Activated T-cell treated with anti-CD3 and anti-CD28 coated beads for 48 hours (primary cell): Measurements from ENCODE around the gene LIMK2.
"Not testable (repeated sequence)": the region's sequence is repeated elsewhere in the genome, so short reads cannot be mapped to it uniquely, and the experiment has no call there.

Source experiments
- DNase-seq: peaks from one replicate; pipeline ENCODE4 v3.0.0-alpha.2; 2020; ENCODE audit warnings: low read depth

Gene LIMK2

DNA sequence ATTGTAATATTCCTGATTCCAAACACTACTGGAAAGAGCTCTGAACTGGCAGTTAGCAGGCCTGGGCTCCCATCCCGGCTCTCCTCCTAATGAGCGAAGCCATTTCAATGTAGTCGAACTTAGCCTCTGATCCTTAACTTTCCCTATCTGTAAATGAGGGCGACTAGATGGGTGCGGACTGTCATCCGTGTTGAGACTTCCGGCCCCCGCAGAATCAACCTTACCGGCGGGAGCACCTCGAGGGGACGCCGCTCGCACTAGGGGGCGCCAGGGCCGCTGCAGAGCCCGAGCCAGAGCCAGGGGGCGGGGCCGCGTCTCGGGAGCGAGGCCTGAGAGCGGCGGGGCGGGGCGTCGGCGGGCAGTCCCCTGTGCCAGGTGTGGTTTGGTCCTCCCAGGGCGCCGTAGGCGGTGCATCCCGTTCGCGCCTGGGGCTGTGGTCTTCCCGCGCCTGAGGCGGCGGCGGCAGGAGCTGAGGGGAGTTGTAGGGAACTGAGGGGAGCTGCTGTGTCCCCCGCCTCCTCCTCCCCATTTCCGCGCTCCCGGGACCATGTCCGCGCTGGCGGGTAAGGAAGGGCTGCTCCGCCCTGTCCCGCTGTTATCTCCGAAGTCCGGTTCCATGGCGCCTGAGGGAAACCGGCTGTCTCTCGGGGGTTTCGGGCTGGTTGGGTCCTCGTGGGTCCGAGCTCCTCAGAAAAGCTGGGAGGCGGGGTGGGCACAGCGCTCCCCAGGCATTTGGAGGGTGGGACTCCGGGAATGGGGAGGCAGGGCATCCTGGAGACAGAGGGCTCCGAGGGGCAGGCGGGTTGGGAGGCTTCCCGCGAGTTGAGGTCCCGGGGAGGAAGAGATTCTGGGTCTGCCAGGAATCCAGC, at the start of gene LIMK2:
LIMK2 (plus strand) TSS at position 437 of the 869 bp plus-strand sequence; CDS start at position 548, 111 bp downstream.
- peak; percentile 99 for DNase-seq

DNA sequence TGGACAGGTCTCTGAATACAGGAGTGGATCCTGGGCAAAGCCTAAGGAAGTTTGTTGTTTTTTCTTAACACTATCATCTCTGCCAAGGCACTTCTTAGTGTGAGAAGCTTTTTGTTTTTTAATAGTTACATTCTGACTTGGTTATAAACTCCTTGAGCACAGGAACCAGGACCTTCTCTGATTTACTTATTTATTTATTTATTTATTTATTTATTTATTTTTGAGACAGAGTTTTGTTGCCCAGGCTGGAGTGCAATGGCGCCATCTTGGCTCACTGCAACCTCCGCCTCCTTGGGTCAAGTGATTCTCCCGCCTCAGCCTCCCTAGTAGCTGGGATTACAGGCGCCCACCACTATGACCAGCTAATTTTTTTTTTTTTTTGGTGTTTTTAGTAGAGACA, 41.1 kb upstream of the LIMK2 start:
- DNase-seq: no peak

DNA sequence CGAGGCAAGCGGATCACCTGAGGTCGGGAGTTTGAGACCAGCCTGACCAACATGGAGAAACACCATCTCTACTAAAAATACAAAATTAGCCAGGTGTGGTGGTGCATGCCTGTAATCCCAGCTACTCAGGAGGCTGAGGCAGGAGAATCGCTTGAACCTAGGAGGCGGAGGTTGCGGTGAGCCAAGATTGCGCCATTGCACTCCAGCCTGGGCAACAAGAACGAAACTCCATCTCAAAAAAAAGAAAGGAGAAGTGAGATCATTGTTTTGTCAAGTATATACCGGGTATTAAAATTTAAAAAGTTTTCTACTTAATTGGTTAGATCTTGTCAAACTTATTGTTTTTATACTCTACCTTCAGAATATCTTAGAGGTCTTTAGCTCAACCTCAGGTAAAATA, 40.4 kb upstream of the LIMK2 start:
- DNase-seq: not testable (repeated sequence)

DNA sequence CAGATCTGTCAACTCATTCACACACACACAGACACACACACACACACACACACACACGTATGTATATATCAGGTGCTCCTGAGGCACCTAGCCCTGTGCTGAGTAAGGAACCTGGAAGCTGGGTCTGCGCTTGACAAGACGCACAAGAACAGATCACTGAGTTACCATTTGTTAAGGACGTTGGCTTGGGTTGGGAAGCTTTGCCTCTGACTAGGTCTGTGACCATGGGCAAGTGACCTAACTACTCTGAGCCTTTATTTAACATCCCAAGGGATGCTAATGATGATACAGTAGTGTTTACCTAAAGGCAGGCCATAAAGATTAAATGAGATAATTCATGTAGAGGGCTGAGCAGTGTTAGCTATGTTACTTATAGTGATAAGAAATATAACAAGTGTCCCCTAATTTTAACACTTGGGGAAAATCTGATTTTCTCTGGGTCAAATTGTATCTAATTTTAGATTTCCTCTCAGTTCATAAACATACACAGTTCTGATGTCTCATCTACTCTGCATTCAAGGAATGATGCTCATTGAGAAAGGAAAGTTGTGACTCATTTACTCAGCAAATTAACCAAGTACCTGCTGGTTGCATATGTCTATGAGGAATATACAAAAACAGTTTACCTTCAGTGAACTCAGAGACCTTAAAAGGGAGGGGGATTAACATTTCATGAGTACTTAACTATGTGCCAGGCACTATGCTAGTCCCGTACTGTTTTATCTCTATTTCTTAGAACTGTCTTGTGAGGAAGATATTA, 38.5 kb upstream of the LIMK2 start:
- no peak for DNase-seq

DNA sequence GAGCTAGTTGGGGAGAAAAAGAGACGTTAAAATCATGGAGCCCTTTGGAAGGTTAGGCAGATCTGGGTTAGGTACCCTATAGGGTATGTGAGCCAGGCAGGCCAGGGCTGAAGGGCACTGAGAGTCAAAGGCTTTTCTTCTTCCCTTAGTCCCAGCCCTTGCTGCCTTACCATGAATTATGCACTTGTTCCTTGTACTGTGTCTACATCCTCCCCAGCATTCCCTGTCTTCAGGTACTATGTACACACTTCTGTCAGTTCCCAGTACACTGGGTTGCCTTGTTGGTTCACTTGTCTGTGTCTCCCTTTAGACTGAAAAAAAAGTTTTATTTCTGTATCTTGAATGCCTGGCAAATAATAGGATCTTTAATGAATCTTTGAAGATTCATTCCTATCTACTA, 35.2 kb upstream of the LIMK2 start:
- no peak for DNase-seq

DNA sequence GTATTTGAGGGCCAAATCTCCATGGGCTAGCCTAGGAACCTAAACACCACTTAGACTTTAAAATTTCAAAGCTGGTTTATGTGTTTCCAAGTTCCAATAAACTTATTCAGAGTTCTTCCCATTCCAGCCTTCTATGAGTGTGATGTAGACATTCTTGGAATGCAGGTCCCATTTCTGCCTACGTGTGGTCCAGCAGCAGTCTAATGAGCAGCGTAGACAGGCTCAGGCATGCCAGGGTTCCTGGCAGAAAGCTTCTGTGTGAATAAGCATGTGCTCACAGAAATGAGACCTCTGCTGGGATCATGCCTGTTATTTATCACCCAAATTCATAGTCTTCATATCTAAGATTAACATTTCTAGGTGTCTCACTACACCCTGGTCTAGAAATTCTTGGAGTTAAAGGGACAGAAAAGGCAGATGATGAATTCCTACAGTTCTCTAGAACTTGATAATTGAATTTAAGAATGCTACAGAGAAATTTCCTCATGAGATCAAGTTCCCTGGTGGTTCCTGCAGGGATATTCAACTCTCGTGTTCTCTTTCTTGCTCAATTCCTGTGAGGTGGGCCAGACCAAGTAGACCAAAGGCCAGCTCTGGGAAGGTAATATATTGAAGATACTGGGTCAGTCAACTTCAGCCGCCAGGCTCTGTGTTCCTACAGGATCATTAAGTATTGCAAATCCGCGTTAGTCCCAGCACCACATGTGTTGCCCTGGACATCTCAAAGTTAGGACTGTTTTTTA, 34.5 kb upstream of the LIMK2 start:
- DNase-seq: no peak

DNA sequence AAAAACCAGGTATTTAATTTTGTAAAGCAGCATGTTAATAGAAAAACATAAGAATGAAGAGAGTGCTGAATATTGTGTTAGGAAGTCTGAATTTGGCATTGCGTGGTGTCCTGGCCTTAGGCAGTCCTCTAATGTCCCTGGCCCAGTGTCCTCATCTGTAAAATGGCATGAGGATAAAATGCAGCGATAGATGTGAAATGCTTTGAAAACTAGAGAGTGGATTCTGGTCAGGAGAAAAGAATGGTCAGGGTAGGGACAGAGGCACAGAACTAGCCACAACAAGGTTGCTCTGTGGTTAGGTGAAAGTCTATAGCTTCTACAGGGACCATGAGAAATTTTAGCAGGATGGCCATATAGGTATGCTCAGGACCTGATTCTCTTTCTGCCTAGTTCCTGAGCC, 33.2 kb upstream of the LIMK2 start:
- no peak for DNase-seq

DNA sequence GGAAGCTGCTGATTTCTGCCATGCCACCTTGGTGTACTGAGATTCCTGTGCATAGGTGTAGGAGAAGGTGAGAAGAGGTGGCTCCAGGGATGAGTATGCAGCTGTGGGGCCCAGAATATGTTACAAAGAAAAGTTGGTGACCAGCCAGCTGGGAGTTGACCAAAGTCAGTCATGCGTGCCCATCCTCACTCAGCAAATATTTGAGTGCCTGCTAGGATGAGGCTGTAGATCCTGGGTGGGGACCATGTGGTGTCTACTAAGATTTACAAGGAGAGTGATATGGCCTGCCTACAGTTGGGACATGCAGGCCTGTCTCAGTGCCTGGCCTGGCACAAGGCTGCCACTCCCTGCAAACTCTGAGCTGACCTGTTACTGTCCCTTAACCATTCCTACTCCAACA, 32.8 kb upstream of the LIMK2 start:
- DNase-seq: no peak

DNA sequence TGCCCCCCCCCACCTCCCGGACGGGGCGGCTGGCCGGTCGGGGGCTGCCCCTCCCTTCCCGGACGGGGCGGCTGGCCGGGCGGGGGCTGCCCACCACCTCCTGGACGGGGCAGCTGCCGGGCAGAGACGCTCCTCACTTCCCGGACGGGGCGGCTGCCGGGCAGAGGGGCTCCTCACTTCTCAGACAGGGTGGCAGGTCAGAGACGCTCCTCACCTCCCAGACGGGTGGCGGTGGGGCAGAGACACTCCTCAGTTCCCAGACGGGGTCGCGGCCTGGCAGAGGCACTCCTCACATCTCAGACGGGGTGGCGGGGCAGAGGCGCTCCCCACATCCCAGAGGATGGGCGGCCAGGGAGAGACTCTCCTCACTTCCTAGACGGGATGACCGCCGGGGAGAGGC, 28.1 kb upstream of the LIMK2 start:
- DNase-seq: no peak

DNA sequence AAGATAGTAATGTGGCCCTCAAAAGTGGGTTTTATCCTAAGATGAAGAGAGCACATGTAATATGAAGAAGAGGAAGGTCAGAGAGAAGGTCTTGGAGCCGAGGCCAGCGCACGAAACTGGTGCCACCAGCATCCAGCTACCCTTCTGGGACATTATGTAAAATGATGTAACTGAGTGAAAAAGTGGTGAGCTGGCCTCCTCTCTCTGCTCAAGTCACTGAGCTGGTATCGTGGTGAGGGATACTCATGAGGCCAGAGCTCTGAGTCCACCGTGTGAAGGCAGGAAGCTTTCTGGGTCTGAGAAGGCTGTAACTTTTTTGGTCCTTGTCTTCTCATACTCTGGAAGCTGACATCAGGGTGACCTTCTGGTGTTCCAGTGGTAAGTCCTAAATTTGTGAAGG, 27.0 kb upstream of the LIMK2 start:
- DNase-seq: no peak

DNA sequence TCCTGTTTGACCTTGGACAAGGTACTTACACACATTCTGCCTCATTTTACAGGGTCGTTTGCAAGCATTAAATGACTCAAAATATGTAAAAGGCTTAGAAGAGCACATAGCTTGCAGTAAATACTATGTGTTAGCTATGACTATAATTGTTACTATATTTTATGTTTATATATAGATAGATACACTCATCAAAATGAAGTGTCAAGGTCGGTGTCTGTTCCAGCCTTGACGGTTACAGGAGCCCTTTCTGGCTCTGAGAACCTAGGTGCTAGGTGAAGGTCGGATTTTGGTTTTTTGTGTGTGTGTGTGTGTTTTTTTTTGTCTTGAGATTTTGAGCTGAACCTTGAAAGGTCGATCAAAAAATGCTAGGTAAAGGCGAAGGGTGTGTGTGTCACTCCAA, 24.5 kb upstream of the LIMK2 start:
- no peak for DNase-seq

DNA sequence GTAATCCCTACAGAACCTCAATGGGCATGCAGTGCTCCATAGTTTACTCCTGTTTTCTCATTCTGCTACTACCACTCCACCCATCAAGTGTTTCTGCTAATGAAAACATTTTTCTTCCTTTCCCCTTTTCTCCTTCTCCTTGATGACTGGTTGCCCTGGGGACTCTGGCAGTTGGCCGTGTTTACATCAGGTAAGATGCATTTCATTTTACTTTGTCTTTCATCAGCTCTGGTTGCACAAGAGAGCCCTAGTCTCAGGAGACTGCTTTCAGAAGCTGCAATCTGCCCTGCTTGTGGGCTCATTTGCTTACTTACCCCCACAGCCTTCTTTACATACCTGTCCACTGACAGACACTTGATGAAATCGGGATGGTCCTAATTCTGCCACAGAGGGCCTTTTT, 19.6 kb upstream of the LIMK2 start:
- no peak for DNase-seq

DNA sequence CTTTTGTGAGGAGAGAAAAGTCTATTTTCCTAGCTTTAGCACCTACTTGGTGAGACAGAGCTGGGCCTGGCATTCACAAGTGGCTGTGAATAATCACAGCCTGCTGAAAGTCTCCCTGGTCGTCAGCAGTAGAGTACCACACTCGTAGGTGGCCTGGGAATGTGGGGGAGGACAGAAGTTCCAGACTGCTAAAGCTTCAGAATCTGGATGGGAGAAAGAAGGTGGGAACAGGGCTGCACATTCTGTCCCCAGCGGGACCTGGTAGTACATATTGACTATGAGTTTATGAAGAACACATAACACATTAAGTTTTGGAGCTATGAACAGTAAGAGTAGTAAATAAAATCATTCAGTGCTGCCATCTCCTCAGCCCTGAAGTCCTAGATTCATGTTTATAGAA, 19.0 kb upstream of the LIMK2 start:
- DNase-seq: no peak

DNA sequence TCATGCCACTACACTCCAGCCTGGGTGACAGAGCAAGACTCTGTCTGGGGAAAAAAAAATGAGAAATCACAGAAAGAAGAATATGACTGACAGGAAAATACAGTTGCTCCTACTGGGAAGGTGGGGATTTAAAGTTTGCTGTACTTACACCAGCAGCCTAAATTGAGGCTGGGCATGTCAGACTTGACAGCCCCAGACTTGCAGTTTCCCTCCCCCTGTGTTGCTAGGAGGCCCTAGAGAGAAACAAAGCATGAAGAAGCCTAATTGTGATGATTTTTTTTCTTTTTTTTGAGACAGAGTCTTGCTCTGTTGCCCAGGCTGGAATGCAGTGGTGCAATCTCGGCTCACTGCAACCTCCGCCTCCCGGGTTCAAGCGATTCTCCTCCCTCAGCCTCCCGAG, 17.4 kb upstream of the LIMK2 start:
- DNase-seq: not testable (repeated sequence)

DNA sequence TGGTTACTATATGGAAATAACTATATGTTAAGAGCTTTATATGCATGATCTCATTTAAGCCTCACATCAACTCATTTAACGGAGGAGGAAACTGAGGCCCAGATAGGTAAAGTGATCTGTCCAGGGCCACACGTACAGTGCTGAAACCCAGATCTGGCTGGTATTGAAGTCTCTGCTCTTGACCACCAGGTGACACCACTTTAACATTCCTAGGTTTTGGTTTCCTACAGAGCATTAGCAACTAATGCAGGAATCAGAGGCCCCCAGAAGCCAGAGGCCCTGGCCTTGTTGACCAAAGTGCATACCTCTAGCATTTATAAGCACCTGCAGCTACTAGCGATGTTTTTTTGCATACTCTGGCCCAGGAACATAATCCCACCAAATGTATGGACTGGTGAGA, 12.9 kb upstream of the LIMK2 start:
- no peak for DNase-seq

DNA sequence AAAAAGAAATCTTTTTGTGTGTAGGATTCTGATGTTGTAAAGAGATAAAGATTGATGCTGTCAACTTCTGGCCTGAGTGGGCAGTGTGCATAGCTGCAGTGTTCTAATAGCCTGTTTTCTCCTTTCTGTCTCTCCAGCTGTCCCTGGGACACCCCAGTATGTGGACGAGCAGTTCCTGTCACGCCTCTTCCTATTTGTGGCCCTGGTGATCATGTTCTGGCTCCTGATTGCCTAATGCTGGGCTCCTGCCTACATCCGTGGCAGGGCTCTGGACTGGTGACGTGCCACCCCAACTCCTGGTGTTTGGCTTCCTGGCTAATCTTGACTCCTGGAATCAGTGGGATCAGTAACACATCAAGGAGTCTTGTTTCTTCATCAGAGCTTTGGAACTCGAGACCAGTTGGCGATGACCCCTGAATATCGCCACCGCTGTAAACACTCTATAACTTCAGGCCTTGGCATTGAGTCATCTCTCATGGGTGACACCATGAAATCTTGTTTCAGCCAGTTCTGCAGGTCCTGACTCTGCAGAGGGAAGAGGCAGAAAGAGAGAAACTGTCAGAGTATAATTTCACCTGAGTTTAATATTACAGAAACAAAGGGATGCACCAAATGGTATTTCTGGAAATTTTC, 7.6 kb upstream of the LIMK2 start:
- not testable (repeated sequence) for DNase-seq

DNA sequence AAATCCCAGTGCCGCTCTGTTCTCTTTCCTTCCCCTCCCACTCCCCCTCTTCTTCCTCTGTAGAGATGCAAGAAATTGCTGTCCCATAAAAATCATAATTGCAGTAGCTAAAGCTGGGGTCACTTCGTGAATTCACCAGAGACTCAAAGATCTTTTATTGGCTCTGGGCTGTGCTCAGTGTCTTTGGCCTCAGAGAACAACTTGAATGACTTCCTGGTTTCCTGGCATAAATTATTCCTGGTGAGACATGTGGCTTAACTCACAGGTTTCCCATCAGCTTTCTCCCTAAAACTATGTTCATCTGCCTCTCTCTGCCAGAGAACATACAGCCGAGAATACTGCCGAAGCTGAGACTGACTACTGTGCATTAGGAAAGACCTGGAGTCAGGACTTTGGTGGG, 7.0 kb upstream of the LIMK2 start:
- DNase-seq: not testable (repeated sequence)

DNA sequence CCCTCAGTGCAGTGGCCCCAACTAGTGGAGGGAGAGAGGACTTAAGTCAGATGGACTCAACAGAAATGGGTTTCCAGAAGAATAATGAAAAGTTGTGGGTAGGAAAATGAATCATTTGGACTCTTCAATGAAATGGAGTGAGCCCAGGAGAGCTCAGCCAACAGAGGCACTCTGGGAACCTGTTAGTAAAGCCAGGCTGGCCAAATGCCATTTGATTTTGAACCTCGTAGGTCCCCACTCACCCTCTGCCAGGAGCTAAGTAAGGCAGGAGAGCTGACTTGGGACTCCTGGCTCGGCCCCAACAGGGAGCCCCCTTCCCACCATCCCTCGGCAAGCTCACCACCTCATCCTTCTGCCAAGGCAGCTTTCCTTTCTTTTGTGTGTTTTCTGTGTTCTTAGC, 5.6 kb upstream of the LIMK2 start:
- not testable (repeated sequence) for DNase-seq

DNA sequence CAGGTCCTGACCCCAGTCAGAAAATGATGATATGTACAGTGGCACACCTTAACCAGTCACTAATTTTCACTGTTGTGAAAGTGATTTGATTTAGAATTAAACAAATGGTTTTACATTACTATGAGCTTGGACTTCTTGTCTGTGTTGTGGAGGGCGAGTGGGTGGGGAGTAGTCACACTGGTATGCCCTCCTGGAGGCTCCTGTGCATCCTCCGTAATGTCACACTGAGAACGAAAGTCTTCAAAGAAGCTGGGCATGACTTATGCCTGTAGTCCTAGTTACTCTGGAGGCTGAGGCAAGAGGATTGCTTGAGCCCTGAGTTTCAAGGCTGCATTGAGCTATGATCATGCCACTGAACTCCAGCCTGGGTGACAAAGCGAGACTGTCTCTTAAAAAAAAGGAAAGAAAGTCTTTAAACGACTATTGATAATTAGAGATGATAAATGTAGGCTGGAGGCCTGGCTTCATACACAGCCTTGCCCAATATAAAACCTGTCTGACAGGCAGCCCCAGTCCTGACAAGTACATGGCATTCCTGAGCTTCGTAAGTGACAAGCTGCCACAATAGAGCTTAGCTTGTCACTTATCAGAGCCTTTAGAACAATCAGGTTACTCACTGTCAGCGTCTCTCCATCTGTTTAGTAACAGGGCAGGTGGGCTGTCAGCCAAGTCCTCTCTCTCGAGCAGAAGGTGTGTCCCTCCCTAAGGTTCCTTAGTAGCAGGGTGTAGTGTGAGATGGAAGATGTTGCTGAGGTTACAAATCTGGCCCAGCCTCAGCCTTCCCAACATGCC, 5.0 kb upstream of the LIMK2 start:
- DNase-seq: peak; percentile 15

DNA sequence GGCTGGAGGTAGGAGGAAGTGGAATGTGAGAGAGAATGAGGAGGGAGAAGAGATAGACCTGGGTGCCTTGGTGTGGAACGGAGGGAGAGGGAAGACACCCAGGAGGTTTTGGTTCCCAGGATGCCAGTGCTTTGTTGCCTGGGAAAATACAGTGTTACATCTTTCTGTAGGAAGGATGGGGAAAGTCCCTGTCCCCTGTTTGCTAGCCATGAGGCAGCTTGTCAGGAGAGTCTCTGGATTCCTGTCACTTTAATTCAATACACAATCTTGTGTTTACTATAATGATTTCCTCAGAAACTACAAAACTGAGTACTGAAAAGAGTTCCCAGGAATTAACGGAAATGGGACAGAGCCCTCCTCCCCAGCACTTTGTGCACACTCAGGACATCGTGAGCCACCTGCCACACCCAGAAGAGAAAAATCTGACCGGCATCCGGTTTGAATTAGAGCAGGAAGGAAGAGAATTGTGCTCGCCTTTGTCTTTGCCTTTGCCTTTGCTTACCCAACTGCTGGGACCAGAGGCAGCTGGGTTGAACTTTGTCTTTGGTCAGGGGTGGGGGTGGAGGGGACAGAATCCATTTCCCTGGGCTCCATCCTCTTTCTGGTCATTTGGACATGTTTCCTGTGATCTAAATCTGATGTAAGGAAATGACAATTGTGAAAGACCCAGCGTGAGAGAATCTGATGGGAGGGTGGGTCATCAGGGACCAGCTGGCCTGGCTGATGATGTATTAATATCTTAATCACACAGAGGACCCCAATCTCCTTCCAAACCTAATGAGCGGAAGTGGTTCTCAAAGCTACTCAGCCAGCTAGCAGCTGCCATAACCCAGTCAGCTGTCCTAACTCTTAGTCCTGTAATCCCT, 1.3 kb upstream of the LIMK2 start:
- DNase-seq: no peak
